Activated CD8-positive, alpha-beta memory T cell treated with anti-CD3 and anti-CD28 coated beads for 1 hour (primary cell): Measurements from ENCODE around the gene SYNE4.
A peak's percentile ranks its signal among the peaks of the same experiment; 100 is the strongest.
"Not testable (repeated sequence)": the region's sequence is repeated elsewhere in the genome, so short reads cannot be mapped to it uniquely, and the experiment has no call there.

ENCODE experiments used
- DNase-seq, 2 donors: peaks; one replicate each; pipeline ENCODE4 v3.0.0-alpha.2; 2020; ENCODE audit warnings: low read depth in 1 of 2; ENCODE audit errors: extremely low read depth in 1 of 2

The SYNE4 gene

GRCh38 chr19:35990771-35991730 is 17.6 kb downstream of the SYNE4 start:
- DNase-seq, result no peak

- DNase-seq, result no peak
These were observed 18.5 kb downstream of the SYNE4 start for GRCh38 chr19:35990156-35990555.

GRCh38 chr19:35988824-35989223 is 19.8 kb downstream of the SYNE4 start:
- DNase-seq, result no peak

GRCh38 chr19:35987571-35987896 is 21.1 kb downstream of the SYNE4 start:
- no peak for DNase-seq

GRCh38 chr19:35986664-35987570 is 21.7 kb downstream of the SYNE4 start:
- no peak for DNase-seq

GRCh38 chr19:35986111-35986510 is 22.5 kb downstream of the SYNE4 start:
- no peak for DNase-seq

GRCh38 chr19:35983177-35983576 is 25.4 kb downstream of the SYNE4 start:
- DNase-seq, result no peak

GRCh38 chr19:35980997-35981396 is 27.6 kb downstream of the SYNE4 start:
- not testable (repeated sequence) for DNase-seq

- DNase-seq, result no peak
These were observed 29.7 kb downstream of the SYNE4 start for GRCh38 chr19:35978832-35979365.

- DNase-seq, result no peak
These were observed 30.3 kb downstream of the SYNE4 start for GRCh38 chr19:35978271-35978670.

- DNase-seq, result no peak
These were observed 31.0 kb downstream of the SYNE4 start for GRCh38 chr19:35977446-35978222.

- DNase-seq, result no peak
These were observed 32.9 kb downstream of the SYNE4 start for GRCh38 chr19:35975608-35976214.

- no peak for DNase-seq
These were observed 35.1 kb downstream of the SYNE4 start for GRCh38 chr19:35973487-35973886.

- no peak for DNase-seq
These were observed 41.8 kb downstream of the SYNE4 start for GRCh38 chr19:35966771-35967170.

GRCh38 chr19:35963514-35963913 is 45.1 kb downstream of the SYNE4 start:
- no peak for DNase-seq

- no peak for DNase-seq
These were observed 48.1 kb downstream of the SYNE4 start for GRCh38 chr19:35960432-35960972.

- DNase-seq, result no peak
These were observed 48.7 kb downstream of the SYNE4 start for GRCh38 chr19:35959968-35960320.

- peak; percentile 51 to 73 for DNase-seq
These were observed 49.3 kb downstream of the SYNE4 start for GRCh38 chr19:35959040-35959967.

- DNase-seq, result no peak
These were observed 50.0 kb downstream of the SYNE4 start for GRCh38 chr19:35958660-35959039.
